DMS53 treated with DMSO at 0.1 percent for 48 hours (cell line): ENCODE measurements around the gene SPAG5.

Experiments used
- DNase-seq: peaks from one replicate; lab custom pipeline; 2025; ENCODE audit not compliant: unreplicated experiment; lab: John Stamatoyannopoulos, UW

Gene SPAG5

DNA sequence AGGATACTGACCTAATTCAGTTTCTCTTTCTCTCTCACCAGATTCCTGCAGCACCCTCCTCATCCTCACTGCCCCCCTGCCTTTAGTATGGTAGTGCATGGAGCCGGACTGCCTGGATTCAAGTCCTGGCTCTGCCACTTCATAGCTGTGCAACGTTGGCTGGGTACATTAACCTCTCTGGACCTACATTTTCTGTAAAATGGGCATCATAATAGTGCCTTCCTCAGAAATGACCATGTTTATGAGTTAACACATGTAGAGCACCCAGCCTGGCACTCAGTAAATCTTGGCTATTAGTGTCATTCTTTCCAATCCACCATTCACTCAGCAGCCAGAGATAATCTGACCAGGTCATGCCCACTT lies 53.7 kb downstream of the SPAG5 start:
- no peak for DNase-seq

DNA sequence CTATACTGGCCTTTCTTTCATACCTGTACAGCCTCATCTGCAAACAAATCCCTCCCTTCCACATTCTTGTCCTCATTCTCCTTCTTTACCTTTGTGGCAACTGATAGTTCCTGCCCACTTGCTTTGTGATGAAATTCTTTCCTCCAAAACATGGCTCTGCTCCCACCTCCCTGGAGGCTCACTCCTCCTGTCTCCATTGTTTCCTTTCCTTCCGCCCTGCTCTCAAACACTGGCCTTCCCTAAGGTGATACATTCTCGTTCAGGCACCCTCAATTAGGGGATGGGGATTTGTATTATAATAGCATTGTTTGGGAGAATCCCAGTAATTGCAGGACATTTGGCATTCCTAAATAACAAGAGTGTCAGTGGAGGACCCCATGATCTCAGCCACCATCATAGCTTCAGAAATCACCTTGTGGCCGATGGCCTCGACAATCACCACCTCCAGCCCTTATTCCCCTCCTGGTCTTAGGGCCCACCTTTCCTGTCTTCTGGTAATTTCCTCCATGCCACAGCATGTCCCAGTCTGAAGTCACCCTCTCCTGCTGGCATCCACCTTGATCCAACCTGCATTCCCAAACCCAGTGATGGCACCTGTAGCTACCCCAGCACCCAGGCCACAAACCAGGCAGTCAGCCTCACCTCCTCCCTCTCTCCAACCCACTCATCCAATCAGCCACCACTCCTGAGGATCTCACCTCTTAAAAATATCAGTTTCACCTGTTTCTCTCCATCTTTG lies 54.3 kb downstream of the SPAG5 start:
- no peak for DNase-seq

DNA sequence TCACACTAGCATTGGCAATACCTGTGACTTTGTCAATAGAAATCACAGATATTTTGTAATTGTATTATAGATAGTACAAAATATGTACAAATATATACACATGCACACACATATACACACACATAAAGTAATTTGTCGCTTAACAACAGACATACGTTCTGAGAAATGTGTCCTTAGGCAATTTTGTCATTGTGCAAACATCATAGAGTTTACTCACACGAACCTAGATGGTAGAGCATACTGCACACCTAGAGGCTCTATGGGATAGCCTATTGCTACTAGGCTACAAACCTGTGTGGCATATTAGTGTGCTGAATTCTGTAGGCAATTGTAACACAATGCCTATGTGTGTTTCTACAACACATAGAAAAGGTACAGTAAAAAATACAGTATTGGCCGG lies 57.4 kb downstream of the SPAG5 start:
- no peak for DNase-seq

DNA sequence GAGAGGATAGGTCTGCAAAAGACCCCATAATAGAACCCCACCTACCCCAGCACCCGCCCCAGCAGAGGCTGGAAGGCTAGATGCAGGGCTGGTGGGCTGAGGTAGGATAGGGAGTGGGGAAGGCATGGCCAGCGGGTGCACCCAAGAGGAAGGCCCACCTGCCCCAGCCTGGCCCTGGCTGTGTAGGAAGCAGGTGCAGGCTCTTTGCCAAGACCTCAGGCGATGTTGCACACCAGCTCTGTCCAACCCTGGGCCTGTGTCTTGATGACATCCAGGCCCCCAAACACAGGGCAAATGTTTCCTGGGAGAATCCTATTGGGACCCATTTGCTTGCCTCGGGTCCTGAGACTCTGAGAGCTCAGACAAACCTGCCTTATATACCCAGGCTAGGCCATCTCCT lies 58.6 kb downstream of the SPAG5 start:
- DNase-seq: no peak

DNA sequence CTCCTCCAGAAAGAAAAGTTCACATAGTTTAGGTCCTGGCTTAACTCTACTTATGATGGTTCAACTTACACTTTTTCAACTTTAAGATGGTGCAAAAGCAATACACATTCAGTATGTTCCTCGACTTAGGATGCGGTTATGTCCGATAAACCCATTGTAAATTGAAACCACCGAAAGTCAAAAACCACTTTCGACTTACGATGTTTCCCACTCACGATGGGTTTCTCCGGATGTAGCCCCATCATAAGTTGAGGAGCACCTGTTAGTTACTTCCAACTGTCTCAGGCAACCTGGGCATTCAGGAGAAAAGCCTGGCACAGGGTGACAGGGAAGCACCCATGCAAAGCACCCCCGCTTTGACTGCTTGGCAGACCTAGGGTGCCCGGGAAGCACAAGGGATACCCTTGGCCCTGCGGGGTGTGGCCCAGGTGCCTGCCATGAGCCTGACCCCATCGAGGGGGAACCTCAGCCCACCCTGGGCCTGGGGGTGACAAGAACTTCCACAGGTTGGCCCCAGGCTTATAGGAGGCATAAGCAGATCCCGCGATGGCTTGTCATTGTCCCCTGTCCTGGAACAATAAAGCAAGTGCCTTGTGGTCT lies 60.4 kb downstream of the SPAG5 start:
- DNase-seq: no peak

DNA sequence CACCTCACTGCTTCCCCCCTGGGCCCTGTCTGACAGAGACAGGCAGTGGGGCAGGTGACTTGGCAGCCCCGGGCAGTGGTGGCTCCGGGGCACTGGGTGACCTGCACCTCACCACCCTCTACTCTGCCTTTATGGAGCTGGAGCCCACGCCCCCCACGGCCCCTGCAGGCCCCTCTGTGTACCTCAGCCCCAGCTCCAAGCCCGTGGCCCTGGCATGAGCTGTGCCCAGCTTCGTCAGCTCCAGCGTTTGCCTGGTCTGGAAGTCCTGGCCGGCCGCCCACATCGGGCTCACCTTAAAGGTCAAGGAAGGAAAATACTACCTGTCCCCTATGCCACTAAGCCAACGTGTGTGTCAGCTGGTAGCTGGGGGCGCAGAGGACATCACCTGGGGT lies 61.6 kb downstream of the SPAG5 start:
- no peak for DNase-seq

DNA sequence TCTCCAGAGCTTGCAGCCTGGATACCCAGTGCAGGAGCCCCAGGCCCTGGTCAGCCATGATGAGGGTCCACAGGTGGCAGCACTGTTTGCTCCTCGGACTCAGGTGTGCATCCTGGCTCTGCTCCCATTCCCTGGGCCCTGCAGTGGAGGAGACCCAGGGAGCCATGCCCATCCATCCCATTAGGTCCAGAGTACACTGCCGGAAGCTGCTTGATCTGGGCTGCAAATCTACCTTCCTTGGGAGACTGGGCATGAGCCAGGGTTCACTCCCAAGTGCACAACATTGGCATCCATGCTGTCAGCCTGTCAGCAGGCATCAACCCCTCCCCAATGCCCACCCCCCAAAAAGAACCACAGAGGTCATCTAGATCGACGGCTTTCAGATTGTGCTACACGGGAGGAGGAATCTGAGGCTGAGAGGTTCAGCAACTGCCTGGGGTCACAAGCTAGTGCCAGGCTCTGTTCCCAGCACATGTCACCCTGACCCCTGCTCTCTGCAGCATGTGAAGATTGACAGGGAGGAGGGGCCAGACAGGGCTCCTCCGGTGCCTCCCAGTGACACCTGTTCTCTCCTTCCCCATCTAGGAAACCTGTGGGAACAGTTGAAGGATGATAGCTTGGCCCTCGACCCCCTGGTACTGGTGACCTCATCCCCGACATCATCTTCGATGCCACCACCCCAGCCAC lies 62.1 kb downstream of the SPAG5 start:
- DNase-seq: no peak

DNA sequence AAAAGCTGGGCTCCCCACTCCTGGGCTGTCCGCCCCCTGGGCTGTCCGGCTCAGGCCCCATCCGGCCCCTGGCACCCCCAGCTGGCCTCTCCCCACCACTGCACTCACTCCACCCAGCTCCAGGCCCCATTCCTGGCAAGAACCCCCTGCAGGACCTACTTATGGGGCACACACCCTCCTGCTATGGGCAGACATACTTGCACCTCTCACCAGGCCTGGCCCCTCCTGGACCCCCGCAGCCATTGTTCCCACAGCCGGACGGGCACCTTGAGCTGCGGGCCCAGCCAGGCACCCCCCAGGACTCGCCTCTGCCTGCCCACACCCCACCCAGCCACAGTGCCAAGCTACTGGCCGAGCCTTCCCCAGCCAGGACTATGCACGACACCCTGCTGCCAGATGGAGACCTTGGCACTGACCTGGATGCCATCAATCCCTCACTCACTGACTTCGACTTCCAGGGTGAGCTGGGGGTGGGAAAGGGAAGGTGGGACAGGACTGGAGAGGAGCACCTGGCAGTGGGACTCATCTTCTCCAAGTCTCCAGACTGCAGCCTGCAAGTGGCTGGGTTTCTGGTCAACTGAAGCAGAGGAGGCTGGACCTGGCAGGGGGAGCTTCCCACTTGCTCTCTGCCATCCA lies 64.0 kb downstream of the SPAG5 start:
- DNase-seq: no peak

DNA sequence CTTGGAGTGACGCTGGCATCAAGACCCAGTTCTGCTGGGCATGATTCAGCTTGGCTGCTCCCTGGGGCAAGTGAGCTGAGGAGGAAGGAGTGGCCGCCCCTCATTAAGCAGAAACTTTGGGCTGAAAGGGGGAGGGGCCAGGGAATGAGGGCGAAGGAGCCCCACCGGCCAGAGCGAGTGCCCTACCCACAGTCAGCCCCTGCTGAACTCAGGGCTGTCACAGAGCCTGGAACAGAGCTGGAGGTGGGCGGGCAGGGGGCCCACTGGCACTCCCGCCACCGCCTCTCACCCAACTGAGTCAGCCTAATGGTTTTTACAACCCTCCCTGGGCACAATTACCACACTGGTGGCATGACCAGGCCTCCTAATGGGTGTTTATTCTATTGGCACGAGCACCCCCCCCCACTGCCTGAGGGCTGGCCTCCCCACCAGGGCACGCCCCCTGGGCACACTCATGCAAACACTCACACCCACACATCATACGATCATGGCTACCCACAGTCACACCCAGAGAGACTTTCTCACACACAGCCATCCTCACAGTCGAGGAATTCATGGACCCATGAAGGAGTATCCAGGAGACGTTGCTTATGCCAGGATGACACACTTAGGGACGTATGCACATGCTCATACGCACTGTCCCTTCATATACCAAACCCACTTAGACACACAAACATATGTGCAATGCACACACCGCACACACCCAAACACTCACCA lies 65.6 kb downstream of the SPAG5 start:
- DNase-seq: no peak

DNA sequence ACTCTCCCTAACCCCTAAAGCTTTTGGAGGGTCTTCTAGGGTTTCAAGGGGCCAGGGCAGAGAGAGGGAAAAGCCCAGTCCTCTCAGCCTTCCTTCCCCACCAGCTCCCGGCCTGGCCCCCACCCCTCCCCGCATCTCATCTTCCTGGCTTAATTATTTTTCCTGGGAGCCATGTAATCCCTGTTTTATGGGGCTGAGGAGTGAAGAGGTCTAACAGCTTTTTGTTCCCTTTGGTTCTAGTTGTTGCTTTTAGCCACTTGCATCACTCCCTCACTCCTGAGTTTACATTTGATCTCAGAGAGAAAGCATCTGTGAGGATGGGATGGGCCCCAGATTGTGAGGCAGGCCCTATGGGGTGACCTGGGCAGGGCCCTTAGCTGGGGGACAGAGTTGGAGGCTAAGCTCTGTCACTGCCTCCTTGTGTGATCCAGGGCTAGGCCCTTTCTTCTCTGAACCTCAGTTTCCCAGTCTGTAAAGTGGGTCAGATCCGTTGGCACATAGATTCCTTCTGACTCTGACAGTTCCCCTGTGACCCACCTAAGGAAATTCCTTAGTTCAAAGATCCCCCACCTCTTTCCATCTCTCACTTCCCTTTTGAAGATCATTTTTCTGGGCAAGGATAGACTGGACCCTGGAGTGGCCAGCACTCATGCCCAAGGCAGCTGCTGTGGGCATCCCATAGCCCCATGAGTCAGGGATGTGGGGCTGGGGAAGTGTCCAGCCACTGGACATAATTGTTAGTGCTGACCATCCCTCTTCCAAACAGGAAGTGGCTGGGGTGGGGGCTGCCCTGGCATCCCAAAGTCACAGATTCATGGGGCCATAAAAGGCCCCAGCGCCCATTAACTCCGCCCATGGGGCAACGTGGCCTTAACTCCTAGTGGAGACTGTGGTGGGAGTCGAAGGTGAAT lies 66.5 kb downstream of the SPAG5 start:
- DNase-seq: no peak

DNA sequence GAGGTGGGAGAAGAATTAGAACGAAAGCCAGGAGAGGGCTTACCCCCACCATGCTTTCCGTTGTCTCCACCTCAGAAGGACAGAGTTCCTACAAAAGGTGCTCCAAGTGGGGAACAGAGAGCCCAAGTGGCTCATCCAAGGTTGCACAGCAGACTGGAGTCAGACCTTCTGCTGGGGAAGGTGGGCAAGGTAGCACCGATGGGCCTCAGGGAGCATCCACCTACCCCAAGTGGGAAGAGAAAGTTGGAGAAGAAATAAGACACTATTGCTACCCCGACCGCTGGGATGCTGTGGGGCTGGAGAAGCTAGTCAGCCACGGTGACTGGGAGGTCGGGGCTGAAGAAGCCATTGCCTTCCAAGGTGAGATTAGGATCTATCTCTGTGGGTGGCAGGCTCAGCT lies 67.9 kb downstream of the SPAG5 start:
- DNase-seq: no peak

DNA sequence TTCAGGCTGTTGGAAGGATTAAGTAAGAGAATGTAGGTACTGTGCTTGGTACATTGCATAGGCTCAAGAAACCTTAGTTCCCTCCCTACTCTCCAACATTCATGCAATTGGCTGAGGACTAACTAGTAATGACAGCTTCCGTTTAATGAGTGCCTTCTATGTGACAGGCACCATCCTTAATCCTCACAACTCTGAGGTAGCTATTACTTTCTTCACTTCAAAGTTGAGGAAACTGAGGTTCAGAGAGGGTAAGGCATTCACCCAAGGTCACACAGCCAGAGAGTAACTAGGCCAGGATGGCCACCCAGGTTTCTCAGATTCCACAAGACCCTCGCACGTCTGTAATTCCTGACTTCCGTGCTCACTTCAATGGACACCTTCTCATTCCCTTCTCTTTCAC lies 68.6 kb downstream of the SPAG5 start:
- DNase-seq: no peak

DNA sequence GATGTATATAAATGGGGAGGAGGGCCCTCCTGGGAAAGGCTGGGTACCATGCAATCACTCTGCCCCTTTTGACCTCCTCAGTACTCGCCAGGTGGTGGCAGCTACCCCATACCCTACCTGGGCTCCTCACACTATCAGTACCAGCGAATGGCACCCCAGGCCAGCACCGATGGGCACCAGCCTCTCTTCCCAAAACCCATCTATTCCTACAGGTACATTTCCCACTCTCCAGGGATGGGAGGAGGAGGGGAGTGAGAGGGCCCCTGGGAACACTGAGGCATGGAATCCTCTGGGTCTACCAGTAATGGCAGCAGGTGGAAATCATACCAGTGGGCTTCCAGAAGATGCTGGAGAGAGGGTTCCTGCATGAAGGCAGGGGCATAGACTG lies 69.8 kb downstream of the SPAG5 start:
- no peak for DNase-seq

DNA sequence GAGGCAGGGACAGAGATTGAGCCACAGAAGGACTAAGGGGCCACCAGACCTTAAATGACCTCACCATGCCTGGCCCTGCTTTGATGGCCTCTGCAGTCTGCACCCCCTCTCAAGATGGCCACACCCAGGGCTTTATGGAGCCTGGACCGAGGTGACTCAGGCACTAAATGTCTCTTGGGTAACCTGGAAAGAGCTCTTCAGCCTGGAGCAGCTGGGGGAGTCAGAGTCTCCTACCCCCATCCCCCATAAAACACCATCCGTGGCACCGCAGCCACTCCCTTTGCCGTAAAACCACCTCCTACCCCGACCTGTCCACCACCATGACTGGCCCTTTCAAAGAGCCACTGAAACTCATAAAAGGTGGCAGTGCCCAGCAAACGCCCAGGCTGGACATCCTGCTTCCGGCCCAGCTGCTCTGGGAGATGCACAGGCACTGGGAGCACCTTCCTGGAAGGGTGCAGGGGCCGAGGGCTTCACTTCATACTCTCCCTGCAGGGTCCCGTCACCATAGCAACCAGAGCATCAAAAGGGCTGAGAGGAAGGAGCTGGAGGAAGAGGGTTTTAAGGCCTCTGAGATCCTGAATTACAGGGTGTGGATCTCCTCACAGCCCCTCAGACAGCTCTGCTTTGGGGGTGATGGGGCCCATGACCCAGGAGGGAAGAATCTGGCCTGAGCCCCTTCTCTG lies 70.4 kb downstream of the SPAG5 start:
- no peak for DNase-seq

DNA sequence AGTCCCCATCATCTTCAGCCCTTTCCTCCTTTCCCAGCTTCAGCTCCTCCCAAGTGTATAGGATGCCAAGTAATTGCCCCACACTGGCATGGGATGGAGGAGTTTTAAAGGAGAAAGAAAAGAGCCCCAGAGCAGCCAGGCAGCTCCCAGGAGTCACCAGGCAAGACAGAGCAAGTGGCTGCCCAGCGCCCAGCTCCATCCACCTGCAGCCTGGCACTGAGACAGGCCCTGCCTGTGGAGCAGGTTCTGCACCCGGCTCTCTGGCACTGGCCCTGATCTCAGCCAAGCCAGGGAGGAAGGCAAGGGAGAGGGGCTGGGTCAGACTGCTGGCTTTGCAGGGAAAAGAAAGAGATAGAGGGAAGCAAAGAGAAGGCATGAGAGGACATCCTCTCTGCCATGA lies 71.0 kb downstream of the SPAG5 start:
- DNase-seq: no peak
